Effector memory CD4-positive, alpha-beta T cell (primary cell): Measurements from ENCODE around the gene TECPR2.
A peak's percentile ranks its signal among the peaks of the same experiment; 100 is the strongest.
"Not testable (repeated sequence)": the region's sequence is repeated elsewhere in the genome, so short reads cannot be mapped to it uniquely, and the experiment has no call there.

ENCODE experiments used
- DNase-seq, 3 donors: peaks; one replicate each; pipeline ENCODE4 v3.0.0-alpha.2; 2020
- H3K27ac ChIP-seq: 2 replicates; pipeline ENCODE4 v1.7.0; 2013; ENCODE audit warnings: mild to moderate bottlenecking, low read length, moderate library complexity; ENCODE audit not compliant: insufficient read depth, poor library complexity, severe bottlenecking
- H3K27me3 ChIP-seq: replicated peaks from 2 replicates; pipeline ENCODE4 v1.7.0; 2013; ENCODE audit warnings: mild to moderate bottlenecking, low read length; ENCODE audit not compliant: insufficient read depth, control insufficient read depth, poor library complexity, severe bottlenecking
- H3K36me3 ChIP-seq: 2 replicates; pipeline ENCODE4 v1.7.0; 2013; ENCODE audit warnings: mild to moderate bottlenecking, low read length, moderate library complexity; ENCODE audit not compliant: control insufficient read depth, insufficient read depth
- H3K4me1 ChIP-seq: 2 replicates; pipeline ENCODE4 v1.7.0; 2013; ENCODE audit warnings: low read length, mild to moderate bottlenecking; ENCODE audit not compliant: control insufficient read depth, insufficient read depth, poor library complexity, severe bottlenecking
- H3K4me3 ChIP-seq: 2 replicates; pipeline ENCODE4 v1.7.0; 2013; ENCODE audit warnings: low read length, low read depth, mild to moderate bottlenecking; ENCODE audit not compliant: insufficient read depth, poor library complexity, severe bottlenecking
- H3K9me3 ChIP-seq: 2 replicates; pipeline ENCODE4 v1.7.0; 2013; ENCODE audit warnings: mild to moderate bottlenecking, low read length, moderate library complexity; ENCODE audit not compliant: control insufficient read depth

Gene TECPR2

DNA sequence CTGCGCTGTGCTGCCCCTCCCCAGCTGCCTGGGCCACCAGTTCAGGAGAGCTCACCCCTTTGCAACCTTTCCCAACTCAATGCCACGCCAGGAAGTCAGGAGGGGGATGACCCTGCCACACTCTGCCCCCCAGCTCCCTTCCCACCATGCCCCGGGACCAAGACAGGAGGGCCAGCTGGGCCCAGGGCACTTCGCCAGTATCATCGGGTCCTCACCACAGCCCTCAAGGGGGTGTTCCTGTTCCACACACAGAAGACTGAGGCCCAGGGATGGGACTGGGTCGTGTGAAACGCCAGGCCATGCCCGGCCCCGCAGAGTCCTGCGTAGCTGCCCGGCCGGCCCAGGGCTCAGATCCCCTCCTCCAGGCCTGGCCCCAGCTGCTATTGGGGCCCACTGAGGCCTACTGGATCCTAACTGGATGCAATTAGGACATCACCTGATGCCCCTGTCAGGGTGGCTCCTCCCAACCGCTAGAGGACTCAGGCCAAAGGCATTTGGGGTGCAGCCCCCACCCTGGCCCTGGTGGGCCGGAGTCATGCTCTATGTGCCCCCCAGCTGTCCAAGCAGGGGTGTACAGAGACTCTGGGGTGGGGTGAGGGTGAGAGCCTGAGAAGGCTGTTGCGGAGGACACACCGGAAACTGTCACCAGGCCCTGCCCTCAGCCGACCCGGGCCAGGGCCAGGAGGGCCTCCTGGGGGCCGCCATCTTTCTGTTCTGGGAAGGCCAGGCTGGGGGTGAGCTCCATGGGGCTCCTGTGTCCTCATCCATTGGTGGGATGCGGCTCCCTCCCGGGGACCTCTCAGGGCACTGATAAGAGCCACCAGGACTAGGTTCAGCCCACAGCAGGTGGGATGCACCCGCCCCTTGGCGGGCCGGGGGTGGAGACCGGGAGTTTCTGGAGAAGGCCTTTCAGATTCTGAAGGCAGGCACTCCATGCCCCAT is 176.1 kb downstream of the TECPR2 start:
- Histone ChIP-seq H3K4me3 (no peak overlapping the region), H3K4me1 (no peaks in the 10 kb centered on the region), H3K27ac (no peak overlapping the region), H3K36me3 (no peaks in the 10 kb centered on the region), H3K9me3 (no peaks in the 10 kb centered on the region), H3K27me3 (no peaks in the 10 kb centered on the region)
- DNase-seq: no peak

DNA sequence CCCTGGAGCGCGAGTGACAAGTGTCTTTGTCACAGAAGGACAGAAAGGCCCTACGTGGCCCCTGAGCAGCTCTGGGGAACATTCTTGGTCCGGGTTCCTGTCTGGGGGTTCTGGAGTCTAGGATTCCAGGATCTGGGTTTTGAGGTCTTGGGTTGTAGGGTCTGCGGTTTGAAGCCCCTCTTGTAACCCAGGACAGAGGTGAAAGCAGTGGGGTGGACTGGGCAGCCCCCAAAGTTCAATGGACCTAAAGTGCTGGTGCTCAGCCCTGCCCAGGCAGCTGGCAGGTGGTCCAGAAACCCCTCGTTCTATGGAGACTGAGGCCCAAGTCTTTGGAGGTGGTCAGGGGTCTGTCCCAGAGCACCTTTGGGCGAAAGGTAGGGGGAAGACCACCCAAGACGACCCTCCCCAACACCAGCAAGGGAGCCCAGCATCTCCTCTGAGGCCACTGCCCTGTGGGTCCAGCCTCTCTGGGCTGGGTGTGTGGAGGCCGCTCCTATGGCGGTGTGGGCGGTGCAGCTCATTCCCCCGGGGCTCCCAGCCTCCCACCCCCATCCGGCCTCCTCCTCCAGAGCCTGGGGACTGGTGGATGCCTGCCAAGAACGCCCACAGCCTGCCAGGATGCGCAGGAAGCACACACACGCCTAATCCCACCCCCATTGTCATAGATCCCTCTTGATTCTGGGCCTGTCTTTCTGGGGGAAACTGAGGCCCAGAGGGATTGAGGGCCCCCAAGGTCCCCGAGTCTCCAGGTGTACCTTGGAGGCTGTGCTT is 177.0 kb downstream of the TECPR2 start:
- DNase-seq: no peak
- peaks cover under 1% of the 10 kb centered on the region for H3K4me1 ChIP-seq

DNA sequence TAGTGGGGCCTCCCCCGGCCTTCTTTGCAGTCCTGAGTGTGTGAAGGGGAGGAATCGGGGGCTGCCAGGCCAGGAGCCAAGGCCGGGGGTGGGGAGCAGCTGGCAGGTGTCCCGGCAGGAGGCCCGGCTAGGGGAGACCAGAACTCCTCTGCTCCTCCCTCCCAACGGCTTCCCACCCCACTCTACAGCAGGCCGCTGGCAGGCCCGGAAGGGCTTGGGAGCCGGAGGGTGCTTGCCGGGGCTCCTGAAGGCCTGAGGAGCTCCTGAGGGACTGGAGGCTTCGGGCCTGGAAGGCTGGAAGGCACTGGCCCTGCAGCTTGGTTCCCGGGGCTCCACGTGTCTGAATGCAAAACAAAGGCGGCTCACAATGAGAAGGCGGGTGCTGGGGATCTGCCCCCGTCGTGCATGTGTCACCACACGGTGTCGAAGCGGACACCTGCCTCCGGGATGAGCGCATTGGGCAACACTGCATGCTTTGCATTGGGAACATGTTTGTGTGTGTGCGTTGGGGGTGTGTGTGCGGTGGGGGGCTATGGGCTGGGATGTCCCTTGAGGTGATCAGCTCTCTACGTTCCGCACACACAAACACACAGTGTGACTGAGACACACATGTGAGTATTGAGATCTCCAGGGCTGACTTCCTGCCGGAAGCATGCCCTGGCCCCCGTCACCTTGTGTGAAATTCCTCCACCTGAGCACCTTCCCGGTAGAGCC is 177.7 kb downstream of the TECPR2 start:
- Histone ChIP-seq H3K36me3 (no peaks in the 10 kb centered on the region), H3K4me1 (peaks cover 3% of the 10 kb centered on the region), H3K4me3 (no peak overlapping the region), H3K27me3 (peaks cover 12% of the 10 kb centered on the region), H3K27ac (no peak overlapping the region), H3K9me3 (no peaks in the 10 kb centered on the region)
- DNase-seq: no peak

More for the DNA sequence above, 177.0 kb downstream of the TECPR2 start:
- no peaks in the 10 kb centered on the region for H3K9me3 ChIP-seq
- H3K27me3 ChIP-seq: peaks cover 5% of the 10 kb centered on the region
- H3K36me3 ChIP-seq: no peaks in the 10 kb centered on the region
- no peak overlapping the region for H3K27ac ChIP-seq
- H3K4me3 ChIP-seq: no peak overlapping the region

DNA sequence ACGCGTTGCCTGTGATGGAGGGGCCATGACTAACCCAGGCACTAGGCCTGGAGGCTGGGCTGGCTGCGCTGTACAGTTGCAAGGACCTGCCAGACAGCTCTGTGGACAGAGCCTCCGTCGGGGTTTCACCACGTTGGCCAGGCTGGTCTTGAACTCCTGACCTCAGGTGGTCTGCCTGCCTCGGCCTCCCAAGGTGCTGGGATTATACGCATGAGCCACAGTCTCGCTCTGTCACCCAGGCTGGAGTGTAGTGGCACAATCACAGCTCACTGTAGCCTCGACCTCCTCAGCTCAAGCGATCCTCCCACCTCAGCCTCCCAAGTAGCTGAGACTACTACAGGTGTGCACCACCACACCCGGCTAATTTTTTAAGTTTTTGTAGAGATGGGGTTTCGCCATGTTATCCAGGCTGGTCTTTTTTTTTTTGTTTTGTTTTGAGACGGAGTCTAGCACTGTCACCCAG is 178.3 kb downstream of the TECPR2 start:
- H3K4me1 ChIP-seq, H3K4me3 ChIP-seq, H3K27ac ChIP-seq, H3K36me3 ChIP-seq, H3K9me3 ChIP-seq, DNase-seq: not testable (repeated sequence)
- peaks cover 15% of the 10 kb centered on the region for H3K27me3 ChIP-seq

DNA sequence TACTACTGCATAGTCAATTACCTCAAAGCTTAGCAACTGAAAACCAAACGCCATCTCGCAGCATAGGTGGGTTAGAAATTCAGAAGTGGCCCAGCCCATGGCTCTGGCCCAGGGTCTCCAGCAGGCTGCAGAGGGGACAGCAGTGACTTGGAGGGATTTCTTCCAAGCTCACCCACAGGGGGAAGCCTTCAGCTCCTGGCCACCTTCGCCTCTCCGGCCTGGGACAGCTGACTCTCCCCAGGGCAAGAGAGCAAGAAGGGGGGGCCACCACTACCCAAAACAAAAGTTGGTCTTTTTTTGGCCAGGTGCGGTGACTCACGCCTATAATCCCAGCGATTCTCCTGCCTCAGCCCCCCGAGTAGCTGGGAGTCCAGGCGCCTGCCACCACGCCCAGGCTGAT is 179.0 kb downstream of the TECPR2 start:
- H3K27me3 ChIP-seq: peaks cover 15% of the 10 kb centered on the region

DNA sequence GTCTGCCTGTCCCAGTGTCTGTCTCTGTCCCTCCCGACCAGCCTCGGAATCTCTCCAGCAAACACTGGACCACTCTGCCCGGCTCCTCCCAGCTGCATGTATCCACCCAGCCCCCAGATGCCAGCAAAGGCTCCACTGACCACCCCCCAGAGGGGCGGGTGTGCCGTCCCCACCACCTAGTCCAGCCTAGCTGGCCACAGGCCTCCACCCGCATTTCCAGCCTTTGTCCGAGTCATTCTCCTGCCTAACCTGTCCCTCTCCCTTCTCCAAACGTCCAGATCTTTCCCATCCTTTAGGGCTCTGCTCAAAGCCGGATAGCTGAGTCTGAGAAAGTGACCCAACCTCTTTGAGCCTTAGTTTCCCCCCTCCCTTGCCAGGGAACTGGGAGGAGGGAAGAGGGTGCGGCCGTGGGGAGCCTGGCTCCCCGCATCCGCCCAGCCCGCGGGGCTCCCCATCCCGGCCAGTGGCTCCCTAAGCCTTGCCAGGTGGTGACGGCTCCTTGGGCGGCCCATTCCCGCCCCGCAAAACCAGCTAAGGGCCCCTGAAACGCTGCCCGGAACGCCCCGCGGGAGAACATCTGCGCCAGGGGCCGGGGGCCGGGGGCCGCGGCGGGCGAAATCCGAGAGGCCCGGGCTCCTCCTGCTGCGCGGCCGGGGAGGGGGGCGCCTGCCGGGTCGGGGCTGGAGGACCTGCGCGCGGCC is 181.5 kb downstream of the TECPR2 start:
- no peak for DNase-seq
- H3K36me3 ChIP-seq: no peaks in the 10 kb centered on the region
- no peak overlapping the region for H3K27ac ChIP-seq
- peaks cover 3% of the 10 kb centered on the region for H3K4me1 ChIP-seq
- H3K4me3 ChIP-seq: peak overlapping the region; percentile 39
- H3K27me3 ChIP-seq: peaks cover 15% of the 10 kb centered on the region
- no peaks in the 10 kb centered on the region for H3K9me3 ChIP-seq

More for the DNA sequence above, 179.0 kb downstream of the TECPR2 start:
- Histone ChIP-seq H3K27ac (no peak overlapping the region), H3K4me1 (peaks cover 3% of the 10 kb centered on the region), H3K4me3 (no peak overlapping the region), H3K9me3 (no peaks in the 10 kb centered on the region), H3K36me3 (no peaks in the 10 kb centered on the region)
- DNase-seq: no peak

DNA sequence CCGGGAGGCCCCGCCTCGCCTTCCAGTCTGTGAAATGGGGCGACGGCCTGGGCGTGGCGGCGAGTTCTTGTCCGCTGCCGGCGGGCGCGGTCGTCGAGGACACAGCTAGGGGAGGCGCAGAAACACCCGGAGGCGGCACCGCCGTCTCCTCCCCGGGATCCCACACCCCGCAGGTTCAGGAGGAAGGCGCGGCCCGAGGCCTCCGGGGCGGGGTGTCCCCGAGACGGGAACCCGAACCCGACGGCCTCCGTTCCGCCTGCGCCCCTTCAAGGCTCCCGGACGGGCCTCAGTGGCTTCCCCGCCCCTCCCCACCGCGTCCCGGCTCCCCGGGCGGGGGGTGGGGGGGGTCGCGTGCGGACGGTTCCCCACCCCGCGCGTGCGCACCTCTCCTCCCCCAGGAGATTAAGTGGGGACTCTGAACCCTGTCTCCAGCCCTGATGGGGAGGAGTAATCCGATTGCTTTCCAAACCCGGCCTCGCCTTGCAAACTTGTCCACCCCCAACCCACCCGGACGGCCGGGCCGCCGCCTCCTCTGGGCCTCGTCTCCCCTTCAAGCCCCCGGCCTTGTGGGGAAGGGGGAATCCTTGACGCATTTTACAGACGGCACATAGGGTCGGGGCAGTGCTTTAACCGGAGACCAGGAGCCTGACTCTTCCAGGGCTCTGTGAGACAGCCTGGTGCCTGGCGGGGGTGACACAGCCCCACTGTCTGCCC is 182.2 kb downstream of the TECPR2 start:
- no peak for DNase-seq
- H3K4me3 ChIP-seq: peak overlapping the region; percentile 39
- H3K27ac ChIP-seq: no peak overlapping the region

DNA sequence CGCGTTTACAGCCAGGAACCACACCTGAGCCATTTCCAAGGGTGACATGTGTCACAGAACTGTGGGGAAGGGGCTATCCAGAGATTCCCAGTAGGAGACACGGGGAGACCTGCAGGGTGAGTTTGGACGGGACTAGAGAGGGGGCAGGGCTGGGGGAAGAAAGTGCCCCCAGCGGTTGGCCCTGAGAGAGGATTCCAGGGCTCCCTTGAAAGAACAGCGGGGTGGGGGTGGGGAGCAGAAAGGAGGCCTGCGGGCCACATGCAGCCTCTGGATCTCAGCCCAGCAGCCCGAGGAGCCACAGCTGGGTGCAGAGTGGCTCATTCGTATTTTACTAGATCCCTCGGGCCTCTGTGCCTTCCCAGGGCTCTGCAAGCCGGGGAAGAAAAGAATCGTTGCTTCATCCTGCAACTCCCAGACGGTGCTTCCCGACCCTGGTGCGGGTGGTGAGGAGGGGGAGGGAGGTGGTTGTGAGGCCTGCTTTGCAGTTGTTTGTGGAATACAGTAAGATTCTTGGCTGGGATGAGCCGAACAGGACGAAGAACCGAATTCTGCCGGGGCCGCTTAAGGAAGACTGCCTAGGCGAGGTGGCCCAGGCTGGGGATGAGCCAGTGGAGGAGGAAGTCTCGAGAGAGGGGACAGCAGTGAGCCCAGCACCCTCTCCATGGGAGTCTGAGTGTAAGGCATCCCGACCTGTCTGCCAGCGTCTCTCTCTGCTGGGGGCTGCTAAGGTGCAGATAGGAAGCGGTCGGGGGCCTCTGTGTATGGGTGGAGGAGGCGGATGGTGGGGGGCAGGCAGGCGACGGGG is 182.9 kb downstream of the TECPR2 start:
- Histone ChIP-seq H3K9me3 (no peaks in the 10 kb centered on the region), H3K27ac (no peak overlapping the region), H3K4me1 (peaks cover 3% of the 10 kb centered on the region), H3K27me3 (peaks cover 15% of the 10 kb centered on the region), H3K4me3 (no peak overlapping the region), H3K36me3 (no peaks in the 10 kb centered on the region)
- no peak for DNase-seq

More for the DNA sequence above, 182.2 kb downstream of the TECPR2 start:
- H3K9me3 ChIP-seq: no peaks in the 10 kb centered on the region
- H3K4me1 ChIP-seq: peaks cover 3% of the 10 kb centered on the region
- H3K36me3 ChIP-seq: no peaks in the 10 kb centered on the region
- peaks cover 15% of the 10 kb centered on the region for H3K27me3 ChIP-seq
